OCI-LY7 (cell line): ENCODE measurements around the gene MCUB.

Experiments used
- EZH2phosphoT487 ChIP-seq: fragments of 200-600 bp; sonication (generic); IDR thresholded peaks from 2 replicates; pipeline ENCODE4 v1.6.1; 2018; ENCODE audit warnings: low read depth, borderline replicate concordance, mild to moderate bottlenecking, mixed run types, antibody characterized with exemption, low read length, moderate library complexity, mixed read lengths
- TF ChIP-seq, protein P1 (sequence below): fragments of 200-600 bp; sonication (generic); conservative IDR thresholded peaks from 2 replicates; pipeline ENCODE4 v1.5.1; 2014; ENCODE audit warnings: mild to moderate bottlenecking, antibody characterized with exemption, low read length, moderate library complexity, mixed read lengths

DNA sequence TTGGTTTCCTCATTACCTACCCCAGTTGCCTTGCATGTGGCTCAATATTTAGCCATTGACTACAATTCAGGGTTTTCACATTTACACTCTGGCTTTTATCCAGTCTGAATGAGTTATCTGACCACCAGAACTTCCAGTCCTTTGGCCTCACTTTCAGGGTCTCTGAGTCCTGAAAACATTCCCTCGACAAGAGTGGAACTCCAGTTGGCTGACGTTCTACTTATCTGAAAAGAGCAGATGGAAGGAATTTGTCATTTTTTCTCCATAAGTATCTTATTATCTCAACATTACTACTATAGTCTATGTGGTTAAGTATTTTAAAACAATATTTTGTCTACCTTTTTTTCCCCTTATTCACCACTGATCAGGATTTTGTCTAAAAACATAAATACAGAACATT lies 148.4 kb downstream of the MCUB start:
- TF ChIP-seq, protein P1, sequence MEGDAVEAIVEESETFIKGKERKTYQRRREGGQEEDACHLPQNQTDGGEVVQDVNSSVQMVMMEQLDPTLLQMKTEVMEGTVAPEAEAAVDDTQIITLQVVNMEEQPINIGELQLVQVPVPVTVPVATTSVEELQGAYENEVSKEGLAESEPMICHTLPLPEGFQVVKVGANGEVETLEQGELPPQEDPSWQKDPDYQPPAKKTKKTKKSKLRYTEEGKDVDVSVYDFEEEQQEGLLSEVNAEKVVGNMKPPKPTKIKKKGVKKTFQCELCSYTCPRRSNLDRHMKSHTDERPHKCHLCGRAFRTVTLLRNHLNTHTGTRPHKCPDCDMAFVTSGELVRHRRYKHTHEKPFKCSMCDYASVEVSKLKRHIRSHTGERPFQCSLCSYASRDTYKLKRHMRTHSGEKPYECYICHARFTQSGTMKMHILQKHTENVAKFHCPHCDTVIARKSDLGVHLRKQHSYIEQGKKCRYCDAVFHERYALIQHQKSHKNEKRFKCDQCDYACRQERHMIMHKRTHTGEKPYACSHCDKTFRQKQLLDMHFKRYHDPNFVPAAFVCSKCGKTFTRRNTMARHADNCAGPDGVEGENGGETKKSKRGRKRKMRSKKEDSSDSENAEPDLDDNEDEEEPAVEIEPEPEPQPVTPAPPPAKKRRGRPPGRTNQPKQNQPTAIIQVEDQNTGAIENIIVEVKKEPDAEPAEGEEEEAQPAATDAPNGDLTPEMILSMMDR: no peak
- no peak for TF ChIP-seq EZH2phosphoT487
